BLaER1 treated with 17β-estradiol and CSF1 and Interleukin-3, amounts not matched to agents 10 nM and 100 nM (cell line): ENCODE results near the gene ARHGAP26.

Experiments used
- H3K27ac ChIP-seq, 11 experiments: shearing (Covaris generic); formaldehyde crosslinking; 2 replicates each; pipeline ENCODE4 v1.8.1; 2022
- H3K27me3 ChIP-seq, 11 experiments: shearing (Covaris generic); formaldehyde crosslinking; 2 replicates each; pipeline ENCODE4 v1.8.1; 2022
- H3K36me3 ChIP-seq, 11 experiments: shearing (Covaris generic); formaldehyde crosslinking; 2 replicates each; pipeline ENCODE4 v1.8.1; 2022
- H3K4me1 ChIP-seq, 10 experiments: shearing (Covaris generic); formaldehyde crosslinking; 2 replicates each; pipeline ENCODE4 v1.8.1; 2022
- H3K4me2 ChIP-seq, 11 experiments: shearing (Covaris generic); formaldehyde crosslinking; 2 replicates each; pipeline ENCODE4 v1.8.1; 2022
- H3K4me3 ChIP-seq, 10 experiments: shearing (Covaris generic); formaldehyde crosslinking; 2 replicates each; pipeline ENCODE4 v1.8.1; 2022
- H3K9ac ChIP-seq, 11 experiments: shearing (Covaris generic); formaldehyde crosslinking; 2 replicates each; pipeline ENCODE4 v1.8.1; 2022
- H3K9me3 ChIP-seq, 11 experiments: shearing (Covaris generic); formaldehyde crosslinking; replicated peaks in 1 of 11; 2 replicates each; pipeline ENCODE4 v1.8.1; 2022
- H4K20me1 ChIP-seq, 11 experiments: shearing (Covaris generic); formaldehyde crosslinking; 2 replicates each; pipeline ENCODE4 v1.8.1; 2022
- Cebpa-rat ChIP-seq, 11 experiments: shearing (Covaris generic); IDR thresholded peaks; 2 replicates each; pipeline ENCODE4 v1.8.1; 2022

Gene ARHGAP26

DNA sequence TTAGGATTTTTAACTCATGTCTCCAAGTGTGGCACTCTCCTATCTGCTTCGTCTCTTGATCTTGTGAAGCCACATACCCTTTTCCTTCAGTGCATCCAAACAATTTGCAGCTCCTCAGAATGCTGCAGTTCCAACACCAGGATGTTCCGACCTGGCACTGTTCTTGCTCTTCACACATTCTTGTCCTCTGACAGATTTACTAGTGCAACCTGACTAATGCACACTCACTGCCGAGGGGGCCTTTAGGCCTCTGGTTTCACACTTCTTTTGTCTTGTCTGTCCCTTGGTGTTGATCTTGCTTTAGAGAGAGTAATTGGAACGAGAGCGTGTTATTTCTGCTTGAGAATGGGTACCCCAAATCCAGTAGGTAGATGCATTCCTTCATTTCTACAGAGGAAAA, 15.0 kb downstream of the ARHGAP26 start:
- Histone ChIP-seq H3K4me3 (no peak overlapping the region), H3K4me2 (peak overlapping the region in 3 of 11 experiments; percentile 85 to 99 (median 90); a peak in 6 of 22 replicates), H3K27me3 (no peaks in the 10 kb centered on the region), H4K20me1 (peaks cover 7 to 51% (median 37%) of the 10 kb centered on the region in 11 experiments; a peak in 17 of 22 replicates), H3K36me3 (peaks cover 0 to 71% (median 0%) of the 10 kb centered on the region in 11 experiments; a peak in 11 of 22 replicates), H3K4me1 (peaks cover 34 to 98% (median 51%) of the 10 kb centered on the region in 10 experiments), H3K9me3 (no peaks in the 10 kb centered on the region), H3K9ac (no peak overlapping the region), H3K27ac (no peak overlapping the region)
- TF ChIP-seq Cebpa-rat (IDR thresholded peaks at IDR 0.05), result no peak

DNA sequence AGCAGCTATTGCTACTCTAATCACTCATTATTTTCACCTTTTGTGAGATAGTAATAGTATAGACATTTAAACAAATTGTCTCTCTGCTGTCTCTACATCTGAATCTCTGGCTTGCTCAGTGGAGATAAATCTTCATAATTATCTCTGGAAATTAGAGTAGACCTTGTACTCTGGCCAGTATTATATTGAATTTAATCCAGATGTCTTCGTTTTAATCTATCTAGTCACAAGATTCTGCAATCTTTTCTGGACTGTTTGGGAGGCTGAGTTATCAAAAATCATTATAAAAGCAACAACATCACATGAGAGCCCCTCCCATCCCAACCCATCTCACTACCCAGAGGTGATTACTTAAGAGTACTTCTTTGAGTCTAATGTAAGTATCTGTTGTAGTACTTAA, 19.0 kb downstream of the ARHGAP26 start:
- Histone ChIP-seq H3K4me1 (peaks cover 13 to 98% (median 41%) of the 10 kb centered on the region in 10 experiments), H3K27ac (no peak overlapping the region)

DNA sequence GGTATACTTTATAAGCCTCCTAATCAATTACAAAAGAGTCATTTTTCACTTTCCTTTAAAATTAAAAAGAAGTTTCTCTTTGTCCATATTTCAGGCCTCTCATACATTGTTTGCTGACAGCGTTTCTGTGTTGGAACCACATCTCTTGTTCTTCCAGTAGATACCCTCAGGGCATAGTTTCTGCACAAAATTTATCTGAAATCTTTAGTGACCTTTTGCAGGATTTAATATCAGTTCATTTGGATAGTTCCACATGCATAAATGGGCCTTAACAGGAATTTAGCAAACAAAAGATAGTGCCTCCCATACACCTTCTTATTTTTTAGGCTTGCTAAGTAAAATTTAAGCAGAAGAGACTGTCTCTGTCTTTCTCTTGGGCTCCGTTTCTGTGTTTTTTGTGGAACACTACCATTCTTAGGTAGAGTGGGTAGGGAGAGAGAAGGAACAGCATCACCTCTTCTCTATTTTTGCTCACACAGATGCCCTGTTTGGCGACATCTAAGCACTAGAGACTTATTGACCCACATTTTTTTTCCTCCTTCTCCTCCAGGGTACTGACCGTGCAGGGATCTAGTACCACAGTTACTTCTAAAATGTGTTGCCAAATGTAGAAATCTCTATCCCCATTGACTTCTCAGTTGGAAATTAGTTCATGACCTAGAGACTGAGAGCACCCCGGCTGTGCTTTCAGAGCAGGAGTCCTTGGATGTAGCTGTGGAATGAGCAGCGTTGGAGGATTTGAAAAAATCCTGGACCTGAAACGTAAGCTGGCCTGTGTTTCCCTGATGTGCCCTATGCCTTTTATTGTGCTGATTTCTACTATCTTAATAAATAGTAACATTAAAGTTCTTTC, 22.1 kb downstream of the ARHGAP26 start:
- H4K20me1 ChIP-seq, result peaks cover 0 to 2% (median 0%) of the 10 kb centered on the region in 11 experiments; a peak in 1 of 22 replicates
- no peaks in the 10 kb centered on the region for H3K27me3 ChIP-seq
- peaks cover 34 to 97% (median 57%) of the 10 kb centered on the region in 10 experiments for H3K4me1 ChIP-seq
- peak overlapping the region in 9 of 11 experiments; percentile 4 to 98 (median 95); a peak in 12 of 22 replicates for H3K27ac ChIP-seq
- peak overlapping the region in 4 of 11 experiments; percentile 16 to 31 (median 21); a peak in 4 of 22 replicates for H3K9ac ChIP-seq
- peaks cover 0 to 66% (median 0%) of the 10 kb centered on the region in 11 experiments; a peak in 11 of 22 replicates for H3K36me3 ChIP-seq
- H3K4me3 ChIP-seq, result no peak overlapping the region
- H3K9me3 ChIP-seq, result 0 out of 22 replicates have a peak, but pooled peaks cover 0 to 4% (median 0%) of the 10 kb centered on the region in 11 experiments
- no peak for TF ChIP-seq Cebpa-rat (IDR thresholded peaks at IDR 0.05)
- H3K4me2 ChIP-seq, result peak overlapping the region in 8 of 11 experiments; percentile 19 to 93 (median 86); a peak in 14 of 22 replicates

More for the DNA sequence above, 19.0 kb downstream of the ARHGAP26 start:
- Histone ChIP-seq H4K20me1 (peaks cover 0 to 11% (median 1%) of the 10 kb centered on the region in 11 experiments; a peak in 12 of 22 replicates), H3K4me3 (no peak overlapping the region), H3K36me3 (peaks cover 0 to 80% (median 0%) of the 10 kb centered on the region in 11 experiments; a peak in 11 of 22 replicates), H3K9ac (no peak overlapping the region), H3K27me3 (no peaks in the 10 kb centered on the region), H3K4me2 (peak overlapping the region in 2 of 11 experiments; percentile 12 to 40; a peak in 1 of 22 replicates), H3K9me3 (0 out of 22 replicates have a peak, but pooled peaks cover 0 to 4% (median 0%) of the 10 kb centered on the region in 11 experiments)
- TF ChIP-seq Cebpa-rat (IDR thresholded peaks at IDR 0.05), result no peak

DNA sequence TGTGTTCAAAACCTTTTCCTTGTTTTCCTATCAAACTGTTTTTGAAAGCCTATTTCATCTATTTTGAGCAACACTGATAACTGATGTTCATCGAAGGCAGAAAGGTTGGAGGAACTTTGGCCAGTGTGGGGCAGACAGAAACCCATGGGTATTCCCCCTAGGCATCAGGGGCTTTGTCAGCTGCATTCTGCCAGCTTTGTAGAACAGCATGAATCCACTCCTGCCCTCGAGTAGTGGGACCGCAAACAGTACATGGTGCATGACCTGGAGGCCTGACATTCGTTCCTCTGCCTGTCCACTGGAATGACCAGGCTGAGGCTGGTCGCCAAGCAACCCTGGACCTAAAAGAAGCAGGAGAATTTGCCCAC, 22.7 kb downstream of the ARHGAP26 start:
- Histone ChIP-seq H3K9ac (peak overlapping the region in 4 of 11 experiments; percentile 16 to 31 (median 21); a peak in 4 of 22 replicates), H3K4me1 (peaks cover 35 to 98% (median 61%) of the 10 kb centered on the region in 10 experiments), H3K36me3 (peaks cover 0 to 60% (median 0%) of the 10 kb centered on the region in 11 experiments; a peak in 11 of 22 replicates), H4K20me1 (peaks cover 0 to 2% (median 0%) of the 10 kb centered on the region in 11 experiments; a peak in 1 of 22 replicates), H3K9me3 (0 out of 22 replicates have a peak, but pooled peaks cover 0 to 4% (median 0%) of the 10 kb centered on the region in 11 experiments), H3K27ac (peak overlapping the region in 10 of 11 experiments; percentile 13 to 98 (median 96); a peak in 14 of 22 replicates), H3K27me3 (no peaks in the 10 kb centered on the region), H3K4me3 (no peak overlapping the region), H3K4me2 (peak overlapping the region in 8 of 11 experiments; percentile 19 to 93 (median 86); a peak in 14 of 22 replicates)
- no peak for TF ChIP-seq Cebpa-rat (IDR thresholded peaks at IDR 0.05)

DNA sequence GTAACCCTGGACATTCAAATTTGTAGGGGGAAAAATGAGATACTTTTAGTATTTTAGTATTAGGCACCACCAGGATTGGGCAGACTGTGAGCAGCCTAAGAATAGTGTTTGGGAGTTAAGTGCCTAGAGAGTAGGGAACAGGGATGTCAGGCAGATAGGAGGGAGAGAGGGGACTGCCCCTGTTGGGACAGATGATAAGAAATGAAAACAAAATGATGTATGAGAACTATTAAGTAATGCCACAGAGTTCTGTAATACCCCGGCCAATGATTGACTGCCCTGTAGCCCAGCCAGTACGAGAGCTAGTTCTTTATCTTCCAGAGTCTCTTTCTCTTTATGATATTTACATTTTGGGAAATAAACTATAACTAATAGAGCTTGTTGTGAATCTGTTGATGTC, 24.4 kb downstream of the ARHGAP26 start:
- peak overlapping the region; percentile 53 to 93 (median 85) for H3K4me2 ChIP-seq
- H3K4me3 ChIP-seq, result 0 out of 20 replicates have a peak overlapping the region, but pooled peaks of 1 of the 10 experiments have one; percentile 14
- peaks cover 49 to 98% (median 76%) of the 10 kb centered on the region in 10 experiments for H3K4me1 ChIP-seq
- no peak for TF ChIP-seq Cebpa-rat (IDR thresholded peaks at IDR 0.05)
- H3K27ac ChIP-seq, result peak overlapping the region; percentile 22 to 98 (median 96); a peak in 19 of 22 replicates
- no peaks in the 10 kb centered on the region for H3K27me3 ChIP-seq
- H3K9ac ChIP-seq, result peak overlapping the region in 8 of 11 experiments; percentile 68 to 87 (median 82); a peak in 14 of 22 replicates
- peaks cover 0 to 44% (median 0%) of the 10 kb centered on the region in 11 experiments; a peak in 11 of 22 replicates for H3K36me3 ChIP-seq
- H3K9me3 ChIP-seq, result 0 out of 22 replicates have a peak, but pooled peaks cover 0 to 4% (median 0%) of the 10 kb centered on the region in 11 experiments
- H4K20me1 ChIP-seq, result peaks cover 0 to 2% (median 0%) of the 10 kb centered on the region in 11 experiments; a peak in 1 of 22 replicates

DNA sequence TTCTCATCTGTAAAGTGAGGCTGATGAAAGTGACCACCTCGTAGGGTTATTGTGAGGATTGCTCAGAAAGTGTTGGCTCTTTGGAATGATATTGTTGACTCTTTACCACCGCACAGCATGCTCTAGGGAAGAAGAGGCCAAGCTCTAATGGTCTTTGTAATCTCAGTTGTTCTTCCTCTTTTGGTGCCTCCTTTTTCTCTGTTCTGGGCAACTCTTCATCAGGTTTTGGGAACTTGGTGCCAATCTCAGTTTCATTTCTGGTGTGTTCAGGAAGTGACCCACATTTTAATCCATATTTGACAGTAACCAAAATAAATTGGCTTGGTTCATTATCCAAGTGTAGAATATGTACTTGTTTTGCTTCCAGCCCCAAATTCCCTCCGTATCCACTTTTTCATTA, 25.1 kb downstream of the ARHGAP26 start:
- H3K4me2 ChIP-seq, result peak overlapping the region; percentile 53 to 93 (median 85)
- H4K20me1 ChIP-seq, result peaks cover 0 to 2% (median 0%) of the 10 kb centered on the region in 11 experiments; a peak in 1 of 22 replicates
- 0 out of 22 replicates have a peak, but pooled peaks cover 0 to 4% (median 0%) of the 10 kb centered on the region in 11 experiments for H3K9me3 ChIP-seq
- no peaks in the 10 kb centered on the region for H3K27me3 ChIP-seq
- H3K27ac ChIP-seq, result peak overlapping the region; percentile 22 to 98 (median 96); a peak in 21 of 22 replicates
- no peak for TF ChIP-seq Cebpa-rat (IDR thresholded peaks at IDR 0.05)
- peaks cover 51 to 98% (median 84%) of the 10 kb centered on the region in 10 experiments for H3K4me1 ChIP-seq
- H3K9ac ChIP-seq, result peak overlapping the region in 9 of 11 experiments; percentile 54 to 87 (median 82); a peak in 18 of 22 replicates
- H3K4me3 ChIP-seq, result peak overlapping the region in 5 of 10 experiments; percentile 14 to 55 (median 21); a peak in 6 of 20 replicates
- H3K36me3 ChIP-seq, result peaks cover 0 to 37% (median 0%) of the 10 kb centered on the region in 11 experiments; a peak in 11 of 22 replicates

DNA sequence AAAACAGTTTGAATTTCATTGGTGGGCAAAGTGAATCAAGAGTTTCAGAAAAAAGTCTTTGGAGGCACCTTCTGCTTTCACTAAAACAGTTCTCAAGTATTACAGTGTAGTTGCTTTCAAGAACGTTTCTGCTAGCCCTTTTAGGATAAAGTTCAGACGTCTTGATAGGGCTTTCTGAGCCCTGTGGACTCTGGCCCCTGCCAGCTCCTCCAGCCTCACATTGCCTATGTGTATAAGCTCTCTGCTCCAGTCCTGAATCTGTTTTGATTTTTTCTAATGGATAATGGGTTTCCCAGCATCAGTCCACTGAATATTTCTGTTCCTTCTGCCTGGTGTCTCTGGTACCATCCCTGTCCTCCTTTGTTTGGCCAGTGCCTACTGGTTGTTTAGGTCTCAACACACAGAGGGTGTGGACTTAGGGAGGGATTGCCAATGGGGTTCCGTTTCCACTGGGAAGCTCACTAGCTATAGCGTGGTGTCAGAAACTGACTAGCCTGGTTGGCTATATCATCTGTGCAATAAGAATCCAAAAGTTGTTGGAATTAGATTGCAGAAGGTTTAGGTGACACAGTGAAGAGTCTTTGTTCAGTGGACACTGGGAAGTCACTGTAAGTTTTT, 26.4 kb downstream of the ARHGAP26 start:
- Histone ChIP-seq H3K4me2 (peak overlapping the region in 10 of 11 experiments; percentile 52 to 93 (median 86); a peak in 18 of 22 replicates), H4K20me1 (peaks cover 0 to 2% (median 0%) of the 10 kb centered on the region in 11 experiments; a peak in 1 of 22 replicates), H3K27me3 (no peaks in the 10 kb centered on the region), H3K9me3 (0 out of 22 replicates have a peak, but pooled peaks cover 0 to 4% (median 0%) of the 10 kb centered on the region in 11 experiments), H3K27ac (peak overlapping the region; percentile 18 to 98 (median 96); a peak in 21 of 22 replicates), H3K4me3 (peak overlapping the region in 4 of 10 experiments; percentile 17 to 36 (median 22); a peak in 3 of 20 replicates), H3K36me3 (peaks cover 0 to 24% (median 0%) of the 10 kb centered on the region in 11 experiments; a peak in 7 of 22 replicates), H3K4me1 (peaks cover 65 to 98% (median 94%) of the 10 kb centered on the region in 10 experiments), H3K9ac (peak overlapping the region in 7 of 11 experiments; percentile 78 to 87 (median 82); a peak in 13 of 22 replicates)
- TF ChIP-seq Cebpa-rat (IDR thresholded peaks at IDR 0.05), result no peak
